ENCODE measurements around the gene PSRC1.
"Not testable (repeated sequence)": the region's sequence is repeated elsewhere in the genome, so short reads cannot be mapped to it uniquely, and the experiment has no call there.

Gene PSRC1

DNA sequence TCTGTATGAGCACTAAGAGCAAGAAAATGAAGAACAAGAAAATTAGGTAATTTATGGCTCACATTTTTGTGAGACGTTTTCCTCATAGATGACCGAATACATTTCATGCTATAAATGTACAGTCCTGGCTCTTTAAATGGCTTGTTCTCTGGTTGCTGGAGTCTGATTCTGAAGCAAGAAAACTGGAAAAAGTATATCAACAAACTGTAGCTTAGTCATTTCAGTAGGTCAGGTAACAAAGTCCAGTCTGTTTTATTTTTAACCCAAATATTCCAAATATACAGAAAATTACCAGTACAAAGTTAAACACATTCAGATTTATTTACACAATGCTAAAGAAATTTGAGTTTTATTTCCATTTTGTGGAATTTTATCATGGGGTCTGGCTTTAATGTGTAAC lies 26.4 kb upstream of the PSRC1 start:
- TF ChIP-seq SUZ12 (IDR thresholded peaks at IDR 0.05) (no peak), FOXK2 (IDR thresholded peaks at IDR 0.05) (no peak), SP1 (IDR thresholded peaks at IDR 0.05) (no peak), HDGF (IDR thresholded peaks at IDR 0.05; ENCODE audit: borderline replicate concordance) (no peak), LEF1 (IDR thresholded peaks at IDR 0.05; ENCODE audit: borderline replicate concordance) (no peak), FOXM1 (IDR thresholded peaks at IDR 0.05; ENCODE audit: borderline replicate concordance) (no peak), CTBP1 (IDR thresholded peaks at IDR 0.05; ENCODE audit: borderline replicate concordance) (no peak), TARDBP (IDR thresholded peaks at IDR 0.05) (no peak), FOXA1 (IDR thresholded peaks at IDR 0.05) (no peak), ARNT (IDR thresholded peaks at IDR 0.05) (no peak), L3MBTL2 (conservative IDR thresholded peaks at IDR 0.05) (no peak), ELF4 (IDR thresholded peaks at IDR 0.05) (no peak), NFRKB (IDR thresholded peaks at IDR 0.05) (no peak), ZNF384 (IDR thresholded peaks at IDR 0.05) (no peak)
- TF ChIP-seq, protein P1, sequence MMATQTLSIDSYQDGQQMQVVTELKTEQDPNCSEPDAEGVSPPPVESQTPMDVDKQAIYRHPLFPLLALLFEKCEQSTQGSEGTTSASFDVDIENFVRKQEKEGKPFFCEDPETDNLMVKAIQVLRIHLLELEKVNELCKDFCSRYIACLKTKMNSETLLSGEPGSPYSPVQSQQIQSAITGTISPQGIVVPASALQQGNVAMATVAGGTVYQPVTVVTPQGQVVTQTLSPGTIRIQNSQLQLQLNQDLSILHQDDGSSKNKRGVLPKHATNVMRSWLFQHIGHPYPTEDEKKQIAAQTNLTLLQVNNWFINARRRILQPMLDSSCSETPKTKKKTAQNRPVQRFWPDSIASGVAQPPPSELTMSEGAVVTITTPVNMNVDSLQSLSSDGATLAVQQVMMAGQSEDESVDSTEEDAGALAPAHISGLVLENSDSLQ (IDR thresholded peaks at IDR 0.05): no peak
- CTCF ChIA-PET: no interaction called here
- POLR2A ChIA-PET: no interaction called here
- no peak for DNase-seq (ENCODE audit: extremely low spot score)

GRCh38 chr1:109307274-109308021 lies 24.5 kb upstream of the PSRC1 start:
- ChIA-PET POLR2A (interaction anchor here (0.7 to 1.4 kb wide), 2 partner anchors 11 to 25 kb away, joined by 3 to 5 read pairs; partner anchors contain the start of gene PSRC1), CTCF (interaction anchor here (0.6 to 1.0 kb wide), 4 partner anchors 10 to 654 kb away, joined by 3 to 5 read pairs (median 4); no protein-coding TSS in a partner anchor)
- DNase-seq (ENCODE audit: extremely low spot score): no peak
- no peak for TF ChIP-seq FOXM1 (IDR thresholded peaks at IDR 0.05; ENCODE audit: borderline replicate concordance)
- TF ChIP-seq ARNT (IDR thresholded peaks at IDR 0.05): no peak
- TF ChIP-seq CTBP1 (IDR thresholded peaks at IDR 0.05; ENCODE audit: borderline replicate concordance): no peak
- TF ChIP-seq NFRKB (IDR thresholded peaks at IDR 0.05): no peak
- TF ChIP-seq FOXA1 (IDR thresholded peaks at IDR 0.05): no peak
- TF ChIP-seq SUZ12 (IDR thresholded peaks at IDR 0.05): no peak
- TF ChIP-seq TARDBP (IDR thresholded peaks at IDR 0.05): no peak
- no peak for TF ChIP-seq SP1 (IDR thresholded peaks at IDR 0.05)
- TF ChIP-seq BHLHE40 (IDR thresholded peaks at IDR 0.05; ENCODE audit: borderline replicate concordance): no peak
- no peak for TF ChIP-seq ELF4 (IDR thresholded peaks at IDR 0.05)
- TF ChIP-seq LEF1 (IDR thresholded peaks at IDR 0.05; ENCODE audit: borderline replicate concordance): no peak
- no peak for TF ChIP-seq L3MBTL2 (conservative IDR thresholded peaks at IDR 0.05)
- no peak for TF ChIP-seq FOXK2 (IDR thresholded peaks at IDR 0.05)
- no peak for TF ChIP-seq ZNF384 (IDR thresholded peaks at IDR 0.05)

- no peak for DNase-seq (ENCODE audit: extremely low spot score)
- no peak for TF ChIP-seq ELF4 (IDR thresholded peaks at IDR 0.05)
- TF ChIP-seq TARDBP (IDR thresholded peaks at IDR 0.05): no peak
- no peak for TF ChIP-seq CTBP1 (IDR thresholded peaks at IDR 0.05; ENCODE audit: borderline replicate concordance)
- TF ChIP-seq FOXM1 (IDR thresholded peaks at IDR 0.05; ENCODE audit: borderline replicate concordance): no peak
- TF ChIP-seq ZNF384 (IDR thresholded peaks at IDR 0.05): no peak
- no peak for TF ChIP-seq SUZ12 (IDR thresholded peaks at IDR 0.05)
- TF ChIP-seq SP1 (IDR thresholded peaks at IDR 0.05): no peak
- no peak for TF ChIP-seq ARNT (IDR thresholded peaks at IDR 0.05)
- no peak for TF ChIP-seq LEF1 (IDR thresholded peaks at IDR 0.05; ENCODE audit: borderline replicate concordance)
- TF ChIP-seq HDGF (IDR thresholded peaks at IDR 0.05; ENCODE audit: borderline replicate concordance): no peak
- TF ChIP-seq NFRKB (IDR thresholded peaks at IDR 0.05): no peak
- TF ChIP-seq FOXK2 (IDR thresholded peaks at IDR 0.05): no peak
- no peak for TF ChIP-seq BHLHE40 (IDR thresholded peaks at IDR 0.05; ENCODE audit: borderline replicate concordance)
- TF ChIP-seq, protein P1 (IDR thresholded peaks at IDR 0.05): no peak
- TF ChIP-seq FOXA1 (IDR thresholded peaks at IDR 0.05): no peak
- no peak for TF ChIP-seq L3MBTL2 (conservative IDR thresholded peaks at IDR 0.05)
- POLR2A ChIA-PET: interaction anchor here (0.7 to 1.4 kb wide), 2 partner anchors 11 to 24 kb away, joined by 3 to 5 read pairs; partner anchors contain the start of gene PSRC1
- CTCF ChIA-PET: interaction anchor here (0.6 to 1.4 kb wide), 2 partner anchors 225 to 654 kb away, joined by 4 to 5 read pairs; no protein-coding TSS in a partner anchor
These were observed 23.9 kb upstream of the PSRC1 start, which contains the start of gene MYBPHL for GRCh38 chr1:109306832-109307273. Gene MYBPHL, minus strand, starts transcription at chr1:109307011. Its CDS starts 20 bp downstream, at chr1:109306991.

DNA sequence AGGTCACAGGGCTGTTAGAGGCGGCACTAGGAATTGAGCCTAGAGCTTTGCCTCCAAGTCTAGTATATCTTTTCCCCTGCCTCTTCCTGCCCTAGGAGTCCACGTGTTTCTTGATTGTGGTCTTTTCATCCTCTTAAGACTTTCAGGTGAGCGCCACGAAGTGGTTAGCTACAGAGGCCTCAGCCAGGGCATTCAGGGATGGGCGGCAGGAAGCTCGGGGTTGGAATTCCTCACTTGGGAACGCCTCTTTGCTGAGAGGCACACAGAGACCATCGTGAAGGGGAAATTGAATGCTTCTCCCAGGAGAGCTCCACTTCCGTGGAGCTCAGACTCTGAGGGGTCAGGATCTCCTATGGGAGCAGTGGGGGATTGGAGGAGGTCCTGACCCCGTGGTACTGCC lies 23.0 kb upstream of the PSRC1 start:
- CTCF ChIA-PET: interaction anchor here (1.4 kb wide), 1 partner anchor 226 kb away, joined by 4 read pairs; no protein-coding TSS in a partner anchor
- POLR2A ChIA-PET; DNase-seq (ENCODE audit: extremely low spot score): not testable (repeated sequence)

- DNase-seq (ENCODE audit: extremely low spot score): no peak
- TF ChIP-seq FOXK2 (IDR thresholded peaks at IDR 0.05): no peak
- no peak for TF ChIP-seq CTBP1 (IDR thresholded peaks at IDR 0.05; ENCODE audit: borderline replicate concordance)
- CTCF ChIA-PET: no interaction called here
- POLR2A ChIA-PET: interaction anchor here (0.6 to 1.1 kb wide), 2 partner anchors 14 to 21 kb away, joined by 3 to 5 read pairs; partner anchors contain the start of gene PSRC1
These were observed 21.4 kb upstream of the PSRC1 start for GRCh38 chr1:109304226-109304920.

DNA sequence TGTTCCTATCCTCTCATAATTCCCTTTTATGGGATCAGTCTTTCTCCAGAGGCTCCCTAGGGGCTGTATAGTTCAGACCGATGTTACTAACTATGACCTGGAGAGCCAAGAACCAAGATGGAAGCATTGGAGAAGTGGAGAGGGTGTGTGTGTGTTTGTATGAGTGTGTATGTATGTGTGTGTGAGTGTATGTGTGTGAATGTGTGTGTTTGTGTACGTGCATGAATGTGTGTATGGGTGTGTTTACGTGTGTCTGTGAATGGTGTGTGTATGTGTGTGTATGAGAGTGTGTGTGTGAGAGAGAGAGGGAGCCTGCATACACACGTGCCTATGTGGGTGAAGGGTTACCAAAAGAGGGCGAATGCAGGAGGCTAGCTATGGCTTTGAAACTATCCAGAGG lies 18.9 kb upstream of the PSRC1 start:
- DNase-seq (ENCODE audit: extremely low spot score): no peak
- ChIA-PET CTCF (no interaction called here), POLR2A (no interaction called here)
- no peak for TF ChIP-seq LEF1 (IDR thresholded peaks at IDR 0.05; ENCODE audit: borderline replicate concordance)
- TF ChIP-seq SP1 (IDR thresholded peaks at IDR 0.05): no peak
- no peak for TF ChIP-seq FOXM1 (IDR thresholded peaks at IDR 0.05; ENCODE audit: borderline replicate concordance)
- no peak for TF ChIP-seq HDGF (IDR thresholded peaks at IDR 0.05; ENCODE audit: borderline replicate concordance)
- TF ChIP-seq ELF4 (IDR thresholded peaks at IDR 0.05): no peak
- no peak for TF ChIP-seq ARNT (IDR thresholded peaks at IDR 0.05)
- TF ChIP-seq TARDBP (IDR thresholded peaks at IDR 0.05): no peak
- TF ChIP-seq CTBP1 (IDR thresholded peaks at IDR 0.05; ENCODE audit: borderline replicate concordance): no peak
- no peak for TF ChIP-seq SUZ12 (IDR thresholded peaks at IDR 0.05)
- TF ChIP-seq L3MBTL2 (conservative IDR thresholded peaks at IDR 0.05): no peak
- no peak for TF ChIP-seq FOXK2 (IDR thresholded peaks at IDR 0.05)
- no peak for TF ChIP-seq ZNF384 (IDR thresholded peaks at IDR 0.05)
- no peak for TF ChIP-seq FOXA1 (IDR thresholded peaks at IDR 0.05)
- no peak for TF ChIP-seq NFRKB (IDR thresholded peaks at IDR 0.05)
- TF ChIP-seq BHLHE40 (IDR thresholded peaks at IDR 0.05; ENCODE audit: borderline replicate concordance): no peak
- TF ChIP-seq, protein P1 (IDR thresholded peaks at IDR 0.05): no peak

All from HEK293T (cell line).